Endothelial cell of umbilical vein (primary cell): Measurements from ENCODE around the gene CSMD2. TPM values are rescaled to one million over a fixed set of nuclear protein-coding genes. Genes with fewer than 3 reads are reported as not detected.

Experiments used
- BruUV-seq: library from RNA; stranded (reverse); fragments of 400-500 nt; replicated peaks from 2 replicates; lab custom pipeline; 2021; lab: Mats Ljungman, UMichigan
- CTCF ChIA-PET: fragments of 300-600, 350-600 bp; sonication (Branson Sonifier 250); formaldehyde crosslinking; loops from one replicate; lab custom pipeline; 2021; ENCODE audit warnings: antibody characterized with exemption, inconsistent platforms; lab: Charles Lee
- POLR2A ChIA-PET: fragments of 300-600, 350-600 bp; sonication (Branson Sonifier 250); formaldehyde crosslinking; loops from one replicate; lab custom pipeline; 2021; ENCODE audit warnings: antibody characterized with exemption, inconsistent platforms; lab: Charles Lee
- DNase-seq: peaks from one replicate; pipeline ENCODE4 v3.0.0-alpha.2; 2011; ENCODE audit warnings: low read depth, low spot score
- FAIRE-seq: peaks from 2 replicates; lab custom pipeline; 2011; peaks lifted over from hg19 to GRCh38; lab: Jason Lieb, UNC
- H2AFZ ChIP-seq: 2 replicates; pipeline ENCODE4 v1.6.0; 2012; ENCODE audit warnings: low read depth, low read length, control low read depth, inconsistent platforms
- H3K27ac ChIP-seq: 2 replicates; pipeline ENCODE4 v1.5.1; 2011; ENCODE audit warnings: low read depth, mild to moderate bottlenecking, control low read depth, low read length, moderate library complexity; ENCODE audit not compliant: insufficient read depth
- H3K27me3 ChIP-seq, 2 experiments: 2 replicates each; pipeline versions ENCODE4 v1.6.0 to v1.6.1; 2011; ENCODE audit warnings: low read length in 2 of 2, mixed read lengths in 1 of 2; ENCODE audit not compliant: control insufficient read depth in 2 of 2, insufficient read depth in 2 of 2
- H3K36me3 ChIP-seq, 2 experiments: 2 replicates in 1 of 2; 3 replicates in 1 of 2; pipeline ENCODE4 v1.5.1; 2011; ENCODE audit warnings: low read length in 2 of 2, mild to moderate bottlenecking in 1 of 2, moderate library complexity in 1 of 2; ENCODE audit not compliant: control insufficient read depth in 2 of 2, insufficient read depth in 2 of 2; ENCODE audit errors: extremely low read depth in 1 of 2
- H3K4me1 ChIP-seq: 3 replicates; pipeline ENCODE4 v1.5.1; 2011; ENCODE audit warnings: mild to moderate bottlenecking, low read length; ENCODE audit not compliant: control insufficient read depth, insufficient read depth; ENCODE audit errors: extremely low read depth
- H3K4me2 ChIP-seq: 2 replicates; pipeline ENCODE4 v1.6.1; 2011; ENCODE audit warnings: low read length, control low read depth, mixed read lengths; ENCODE audit not compliant: insufficient read depth
- H3K4me3 ChIP-seq, 3 experiments: fragments of 200-600 bp in 1 of 3; sonication (generic), shearing (Covaris generic) in 1 of 3; replicated peaks in 1 of 3; 2 replicates each; pipeline ENCODE4 v1.5.1; 2011 to 2016; ENCODE audit warnings: control low read depth in 3 of 3, low read length in 3 of 3, mild to moderate bottlenecking in 2 of 3, inconsistent platforms in 1 of 3, low read depth in 1 of 3, moderate library complexity in 1 of 3; ENCODE audit not compliant: insufficient read depth in 1 of 3
- H3K79me2 ChIP-seq: 2 replicates; pipeline ENCODE4 v1.6.0; 2012; ENCODE audit warnings: low read length, inconsistent platforms; ENCODE audit not compliant: control insufficient read depth, insufficient read depth
- H3K9ac ChIP-seq: replicated peaks from 2 replicates; pipeline ENCODE3; 2011; ENCODE audit warnings: low read length, control low read depth; ENCODE audit not compliant: insufficient read depth; ENCODE audit errors: extremely low read depth
- H3K9me1 ChIP-seq: replicated peaks from 3 replicates; pipeline ENCODE4 v1.6.0; 2011; ENCODE audit warnings: mild to moderate bottlenecking, low read length; ENCODE audit not compliant: control insufficient read depth, insufficient read depth; ENCODE audit errors: extremely low read depth
- H3K9me3 ChIP-seq: replicated peaks from 2 replicates; pipeline ENCODE4 v1.5.1; 2012; ENCODE audit warnings: low read length, inconsistent platforms; ENCODE audit not compliant: control insufficient read depth, insufficient read depth
- H4K20me1 ChIP-seq: replicated peaks from 2 replicates; pipeline ENCODE3; 2011; ENCODE audit warnings: mild to moderate bottlenecking, low read length; ENCODE audit not compliant: control insufficient read depth, insufficient read depth; ENCODE audit errors: extremely low read depth
- EZH2 ChIP-seq: IDR thresholded peaks from 2 replicates; pipeline ENCODE4 v1.6.1; 2012; ENCODE audit warnings: borderline replicate concordance, low read depth, mild to moderate bottlenecking, moderate library complexity, low read length, inconsistent platforms; ENCODE audit not compliant: severe bottlenecking
- FOS ChIP-seq: IDR thresholded peaks from 2 replicates; pipeline ENCODE4 v1.6.1; 2011; ENCODE audit warnings: mild to moderate bottlenecking, low read length, moderate library complexity, borderline replicate concordance; ENCODE audit not compliant: insufficient read depth
- GATA2 ChIP-seq: IDR thresholded peaks from 2 replicates; pipeline ENCODE4 v1.7.0; 2011; ENCODE audit warnings: low read depth, mild to moderate bottlenecking, moderate library complexity, mixed read lengths, low read length; ENCODE audit not compliant: insufficient read length, insufficient read depth
- JUN ChIP-seq: IDR thresholded peaks from 2 replicates; pipeline ENCODE4 v1.6.1; 2011; ENCODE audit warnings: borderline replicate concordance, low read depth; ENCODE audit not compliant: insufficient read length, insufficient read depth
- MAX ChIP-seq: IDR thresholded peaks from 2 replicates; pipeline ENCODE4 v1.6.1; 2011; ENCODE audit not compliant: insufficient read depth, insufficient read length
- MYC ChIP-seq: IDR thresholded peaks from one replicate; pipeline ENCODE4 v1.6.1; 2011; ENCODE audit warnings: mild to moderate bottlenecking, low read depth, low read length
- POLR2A ChIP-seq: IDR thresholded peaks from 2 replicates; pipeline ENCODE4 v1.6.1; 2012; ENCODE audit warnings: low read depth, mild to moderate bottlenecking, control low read depth, low read length
- POLR2AphosphoS5 ChIP-seq: IDR thresholded peaks from 2 replicates; pipeline ENCODE4 v1.6.1; 2012; ENCODE audit warnings: low read depth, mild to moderate bottlenecking, control low read depth, low read length, moderate library complexity; ENCODE audit not compliant: insufficient read depth
- dilution Hi-C: fragments of 300-500 bp; cut with MboI; formaldehyde crosslinking; loops from one replicate; pipeline ENCODE4 v1.15.0; 2019; ENCODE audit warnings: low sequenced_read_pairs; ENCODE audit not compliant: extremely low pct_ligation_motif_present
- intact Hi-C: fragments of 100-400 bp; cut with micrococcal nuclease; formaldehyde crosslinking; loops from one replicate; pipeline ENCODE4 v1.10.0; 2022
- polyA plus RNA-seq, 4 experiments: library from polyadenylated mRNA; depleted of rRNA in 3 of 4; stranded (reverse) in 3 of 4; unstranded in 1 of 4; fragments of >200 nt; gene quantifications; 2 replicates each; pipeline versions ENCODE4 v1.2.1 to v1.2.3, GENCODE V29; 2011 to 2012; ENCODE audit warnings: missing spikeins in 1 of 4
- total RNA-seq: library from RNA; stranded (reverse); gene quantifications from 2 replicates; pipeline ENCODE4 v1.2.3, GENCODE V29; 2021
- TF ChIP-seq, protein P1 (sequence below), 2 donors: IDR thresholded peaks; 1 replicate in 1 of 2; 2 replicates in 1 of 2; pipeline ENCODE4 v1.5.1; 2011; ENCODE audit warnings: low read length in 2 of 2, mild to moderate bottlenecking in 2 of 2, moderate library complexity in 2 of 2, control low read depth in 1 of 2, inconsistent platforms in 1 of 2, low read depth in 1 of 2; ENCODE audit not compliant: insufficient read depth in 1 of 2; ENCODE audit errors: extremely low read depth in 1 of 2

Gene CSMD2
- total and polyA plus RNA-seq, 2 donors (not counting 3 experiments of a cell fraction or from before 2014, with no cell fraction given): under 0.01 TPM; not detected in 1

GRCh38 chr1:33906156-33906555 lies 258.9 kb downstream of the CSMD2 start:
- FAIRE-seq: no peak
- H3K27me3 ChIP-seq: no peaks in the 10 kb centered on the region
- intact Hi-C loops (no loop called here), dilution Hi-C loops (no loop called here)
- no peak overlapping the region for H3K27ac ChIP-seq
- BruUV-seq: no TSS peak
- no peaks in the 10 kb centered on the region for H3K4me1 ChIP-seq
- ChIA-PET CTCF (no interaction called here), POLR2A (no interaction called here)
- peaks cover 3% of the 10 kb centered on the region for H3K9me3 ChIP-seq
- H3K79me2 ChIP-seq: no peaks in the 10 kb centered on the region
- no peaks in the 10 kb centered on the region for H3K36me3 ChIP-seq
- H4K20me1 ChIP-seq: no peaks in the 10 kb centered on the region
- no peak overlapping the region for H3K9ac ChIP-seq
- no peak overlapping the region for H2AFZ ChIP-seq
- H3K4me2 ChIP-seq: no peak overlapping the region
- H3K4me3 ChIP-seq: no peak overlapping the region
- H3K9me1 ChIP-seq: no peaks in the 10 kb centered on the region
- DNase-seq: no peak
- TF ChIP-seq EZH2: no peak
- TF ChIP-seq GATA2: no peak
- no peak for TF ChIP-seq MAX
- TF ChIP-seq MYC: no peak
- no peak for TF ChIP-seq JUN
- no peak for TF ChIP-seq FOS
- no peak for TF ChIP-seq POLR2AphosphoS5
- TF ChIP-seq, protein P1, sequence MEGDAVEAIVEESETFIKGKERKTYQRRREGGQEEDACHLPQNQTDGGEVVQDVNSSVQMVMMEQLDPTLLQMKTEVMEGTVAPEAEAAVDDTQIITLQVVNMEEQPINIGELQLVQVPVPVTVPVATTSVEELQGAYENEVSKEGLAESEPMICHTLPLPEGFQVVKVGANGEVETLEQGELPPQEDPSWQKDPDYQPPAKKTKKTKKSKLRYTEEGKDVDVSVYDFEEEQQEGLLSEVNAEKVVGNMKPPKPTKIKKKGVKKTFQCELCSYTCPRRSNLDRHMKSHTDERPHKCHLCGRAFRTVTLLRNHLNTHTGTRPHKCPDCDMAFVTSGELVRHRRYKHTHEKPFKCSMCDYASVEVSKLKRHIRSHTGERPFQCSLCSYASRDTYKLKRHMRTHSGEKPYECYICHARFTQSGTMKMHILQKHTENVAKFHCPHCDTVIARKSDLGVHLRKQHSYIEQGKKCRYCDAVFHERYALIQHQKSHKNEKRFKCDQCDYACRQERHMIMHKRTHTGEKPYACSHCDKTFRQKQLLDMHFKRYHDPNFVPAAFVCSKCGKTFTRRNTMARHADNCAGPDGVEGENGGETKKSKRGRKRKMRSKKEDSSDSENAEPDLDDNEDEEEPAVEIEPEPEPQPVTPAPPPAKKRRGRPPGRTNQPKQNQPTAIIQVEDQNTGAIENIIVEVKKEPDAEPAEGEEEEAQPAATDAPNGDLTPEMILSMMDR (IDR thresholded peaks at IDR 0.05; ENCODE audit: extremely low read depth in 1 of 2, insufficient read depth in 1 of 2, low read depth in 1 of 2, low read length in 2 of 2): no peak
- no peak for TF ChIP-seq POLR2A
